Astrocyte (in vitro differentiated cells and primary cell): ENCODE results near the gene UBTD1. TPM values are rescaled to one million over a fixed set of nuclear protein-coding genes. Genes with fewer than 3 reads are reported as not detected.

Experiments
- DNase-seq: peaks from one replicate; pipeline ENCODE4 v3.0.0-alpha.2; 2010; ENCODE audit warnings: low read depth
- FAIRE-seq: peaks from 2 replicates; lab custom pipeline; 2011; peaks lifted over from hg19 to GRCh38; lab: Jason Lieb, UNC
- H2AFZ ChIP-seq: 2 replicates; pipeline ENCODE4 v1.6.0; 2012; ENCODE audit warnings: low read depth, low read length, inconsistent platforms
- H3K27ac ChIP-seq: 2 replicates; pipeline ENCODE4 v1.5.1; 2011; ENCODE audit warnings: low read depth, low read length, inconsistent platforms
- H3K27me3 ChIP-seq: 2 replicates; pipeline ENCODE4 v1.6.0; 2011; ENCODE audit warnings: low read length, inconsistent platforms; ENCODE audit not compliant: insufficient read depth
- H3K36me3 ChIP-seq: 2 replicates; pipeline ENCODE4 v1.5.1; 2011; ENCODE audit warnings: low read length, inconsistent platforms; ENCODE audit not compliant: insufficient read depth
- H3K4me1 ChIP-seq: 2 replicates; pipeline ENCODE4 v1.5.1; 2011; ENCODE audit warnings: low read length, inconsistent platforms; ENCODE audit not compliant: insufficient read depth
- H3K4me2 ChIP-seq: 2 replicates; pipeline ENCODE4 v1.6.0; 2012; ENCODE audit warnings: low read length, inconsistent platforms
- H3K4me3 ChIP-seq: 2 replicates; pipeline ENCODE4 v1.5.1; 2011; ENCODE audit warnings: low read depth, mild to moderate bottlenecking, low read length, inconsistent platforms; ENCODE audit not compliant: insufficient read depth
- H3K79me2 ChIP-seq: 2 replicates; pipeline ENCODE4 v1.6.0; 2012; ENCODE audit warnings: mild to moderate bottlenecking, low read length, inconsistent platforms; ENCODE audit not compliant: insufficient read depth
- H3K9ac ChIP-seq: 2 replicates; pipeline ENCODE4 v1.6.0; 2012; ENCODE audit warnings: mild to moderate bottlenecking, low read length, inconsistent platforms
- H3K9me3 ChIP-seq: 2 replicates; pipeline ENCODE4 v1.5.1; 2012; ENCODE audit warnings: low read depth, mild to moderate bottlenecking, low read length, inconsistent platforms; ENCODE audit not compliant: insufficient read depth
- H4K20me1 ChIP-seq: 2 replicates; pipeline ENCODE4 v1.6.0; 2012; ENCODE audit warnings: low read length, inconsistent platforms; ENCODE audit not compliant: insufficient read depth
- H3K27ac Mint-ChIP-seq: one replicate; pipeline ENCODE4 v1.8.0; 2021; ENCODE audit warnings: mild to moderate bottlenecking, mixed read lengths; ENCODE audit not compliant: unreplicated experiment
- H3K27me3 Mint-ChIP-seq: one replicate; pipeline ENCODE4 v1.8.0; 2021; ENCODE audit warnings: low read depth, mixed read lengths; ENCODE audit not compliant: unreplicated experiment
- H3K36me3 Mint-ChIP-seq: one replicate; pipeline ENCODE4 v1.8.0; 2021; ENCODE audit warnings: low read depth, mixed read lengths; ENCODE audit not compliant: unreplicated experiment
- H3K4me1 Mint-ChIP-seq: one replicate; pipeline ENCODE4 v1.8.0; 2021; ENCODE audit warnings: low read depth, mixed read lengths; ENCODE audit not compliant: unreplicated experiment
- H3K4me3 Mint-ChIP-seq: one replicate; pipeline ENCODE4 v1.8.0; 2021; ENCODE audit warnings: mild to moderate bottlenecking, moderate library complexity, mixed read lengths; ENCODE audit not compliant: unreplicated experiment
- H3K9me3 Mint-ChIP-seq: one replicate; pipeline ENCODE4 v1.8.0; 2021; ENCODE audit warnings: mild to moderate bottlenecking, mixed read lengths; ENCODE audit not compliant: unreplicated experiment
- EZH2 ChIP-seq: IDR thresholded peaks from 2 replicates; pipeline ENCODE4 v1.6.1; 2012; ENCODE audit warnings: mild to moderate bottlenecking, low read length, inconsistent platforms; ENCODE audit not compliant: insufficient read depth
- total RNA-seq: library from RNA; stranded (reverse); gene quantifications from 2 replicates; pipeline ENCODE4 v1.2.1, GENCODE V29; 2021
- TF ChIP-seq, protein P1 (sequence below): IDR thresholded peaks from 2 replicates; pipeline ENCODE4 v1.5.1; 2011; ENCODE audit warnings: low read depth, mild to moderate bottlenecking, inconsistent platforms, low read length, moderate library complexity; ENCODE audit not compliant: insufficient read depth

The UBTD1 gene
- total RNA-seq, 1 donor from 2014 or later = 73.1 TPM

DNA sequence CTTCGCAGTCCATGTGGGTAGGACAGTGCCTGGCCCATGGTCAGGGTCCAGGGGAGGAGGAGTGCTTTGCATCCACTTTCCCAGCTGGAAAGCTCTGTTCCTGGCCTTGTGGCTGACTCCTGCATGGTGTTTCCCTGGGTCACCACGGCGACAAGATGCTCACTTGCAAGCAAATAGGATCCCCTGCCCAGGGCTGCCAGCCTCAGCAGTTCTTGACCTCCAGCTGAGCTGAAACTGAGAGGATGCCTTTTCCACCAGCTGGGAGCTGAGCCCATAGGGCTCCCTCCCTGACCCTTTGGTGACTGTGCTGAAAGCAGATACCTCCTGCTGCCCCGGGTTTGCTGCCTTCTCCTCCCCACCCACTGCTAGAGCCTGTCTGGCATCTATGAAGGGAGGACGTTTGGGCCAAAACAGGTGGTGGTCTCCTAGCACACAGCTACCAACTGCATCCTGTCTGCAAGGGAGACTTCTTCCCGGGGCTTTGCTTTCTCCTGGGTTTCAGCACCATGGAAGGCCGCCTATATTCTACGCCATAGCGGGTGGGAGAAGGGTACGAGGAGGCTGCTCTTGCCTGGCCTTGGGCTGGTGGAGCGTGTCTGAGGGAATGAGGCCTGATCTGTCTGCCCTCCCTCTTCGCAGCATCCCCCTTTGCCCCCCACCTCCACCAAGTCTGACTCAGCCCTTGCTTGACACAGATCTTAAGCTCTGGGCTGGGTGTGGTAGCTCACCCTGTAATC lies 34.4 kb downstream of the UBTD1 start:
- H3K9me3 ChIP-seq = no peaks in the 10 kb centered on the region
- H3K4me2 ChIP-seq = peak overlapping the region; percentile 32
- H3K36me3 ChIP-seq = no peaks in the 10 kb centered on the region
- H3K27me3 ChIP-seq = no peaks in the 10 kb centered on the region
- no peak for TF ChIP-seq EZH2
- TF ChIP-seq, protein P1, sequence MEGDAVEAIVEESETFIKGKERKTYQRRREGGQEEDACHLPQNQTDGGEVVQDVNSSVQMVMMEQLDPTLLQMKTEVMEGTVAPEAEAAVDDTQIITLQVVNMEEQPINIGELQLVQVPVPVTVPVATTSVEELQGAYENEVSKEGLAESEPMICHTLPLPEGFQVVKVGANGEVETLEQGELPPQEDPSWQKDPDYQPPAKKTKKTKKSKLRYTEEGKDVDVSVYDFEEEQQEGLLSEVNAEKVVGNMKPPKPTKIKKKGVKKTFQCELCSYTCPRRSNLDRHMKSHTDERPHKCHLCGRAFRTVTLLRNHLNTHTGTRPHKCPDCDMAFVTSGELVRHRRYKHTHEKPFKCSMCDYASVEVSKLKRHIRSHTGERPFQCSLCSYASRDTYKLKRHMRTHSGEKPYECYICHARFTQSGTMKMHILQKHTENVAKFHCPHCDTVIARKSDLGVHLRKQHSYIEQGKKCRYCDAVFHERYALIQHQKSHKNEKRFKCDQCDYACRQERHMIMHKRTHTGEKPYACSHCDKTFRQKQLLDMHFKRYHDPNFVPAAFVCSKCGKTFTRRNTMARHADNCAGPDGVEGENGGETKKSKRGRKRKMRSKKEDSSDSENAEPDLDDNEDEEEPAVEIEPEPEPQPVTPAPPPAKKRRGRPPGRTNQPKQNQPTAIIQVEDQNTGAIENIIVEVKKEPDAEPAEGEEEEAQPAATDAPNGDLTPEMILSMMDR = no peak
- peaks cover 20% of the 10 kb centered on the region for H3K4me1 ChIP-seq
- Mint-ChIP-seq H3K4me1 (peaks cover 33% of the 10 kb centered on the region), H3K27me3 (no peaks in the 10 kb centered on the region), H3K36me3 (peaks cover 4% of the 10 kb centered on the region), H3K27ac (peak overlapping the region; percentile 88), H3K9me3 (peaks cover 4% of the 10 kb centered on the region), H3K4me3 (no peak overlapping the region)
- H2AFZ ChIP-seq = no peak overlapping the region
- FAIRE-seq = no peak
- H3K79me2 ChIP-seq = peaks cover 39% of the 10 kb centered on the region
- DNase-seq = no peak
- peaks cover 7% of the 10 kb centered on the region for H4K20me1 ChIP-seq
- no peak overlapping the region for H3K4me3 ChIP-seq
- peak overlapping the region; percentile 1 for H3K27ac ChIP-seq
- H3K9ac ChIP-seq = peak overlapping the region; percentile 7

GRCh38 chr10:97533888-97534287 lies 35.2 kb downstream of the UBTD1 start:
- Histone ChIP-seq H3K4me2 (peak overlapping the region; percentile 32), H3K36me3 (no peaks in the 10 kb centered on the region), H3K4me1 (peaks cover 26% of the 10 kb centered on the region), H3K27me3 (no peaks in the 10 kb centered on the region), H3K9ac (peak overlapping the region; percentile 7), H3K79me2 (peaks cover 41% of the 10 kb centered on the region), H3K9me3 (no peaks in the 10 kb centered on the region), H3K4me3 (no peak overlapping the region), H2AFZ (no peak overlapping the region), H3K27ac (no peak overlapping the region), H4K20me1 (peaks cover 7% of the 10 kb centered on the region)
- Mint-ChIP-seq H3K4me3 (no peak overlapping the region), H3K36me3 (peaks cover 4% of the 10 kb centered on the region), H3K4me1 (peaks cover 39% of the 10 kb centered on the region), H3K9me3 (peaks cover 4% of the 10 kb centered on the region), H3K27ac (peak overlapping the region; percentile 96), H3K27me3 (no peaks in the 10 kb centered on the region)
- DNase-seq (no peak), FAIRE-seq (no peak)
- no peak for TF ChIP-seq EZH2
- TF ChIP-seq, protein P1 = no peak
